K562 (cell line): Measurements from ENCODE around the gene ATP5MG. TPM values are rescaled to one million over a fixed set of nuclear protein-coding genes. Genes with fewer than 3 reads are reported as not detected.

Source experiments
- E2F5 ChIP-seq: sonication (generic); formaldehyde crosslinking; IDR thresholded peaks from 2 replicates; pipeline ENCODE4 v1.8.0; 2022; ENCODE audit warnings: mild to moderate bottlenecking, missing genetic modification reagents
- HDAC6 ChIP-seq: IDR thresholded peaks from 2 replicates; pipeline ENCODE4 v1.6.1; 2012; ENCODE audit warnings: low read depth, mild to moderate bottlenecking, control low read depth, inconsistent platforms, low read length, moderate library complexity
- HLTF ChIP-seq: fragments of 450-650 bp; IDR thresholded peaks from 2 replicates; pipeline ENCODE4 v1.6.1; 2016
- HNRNPH1 ChIP-seq: fragments of 200-400 bp; formaldehyde crosslinking; optimal IDR thresholded peaks from 2 replicates; pipeline ENCODE3; 2017; ENCODE audit warnings: low read depth, mild to moderate bottlenecking, low read length, moderate library complexity
- IRF1 ChIP-seq: sonication (generic); formaldehyde crosslinking; IDR thresholded peaks from 2 replicates; pipeline ENCODE4 v1.8.0; 2022; ENCODE audit warnings: missing genetic modification reagents, mild to moderate bottlenecking, borderline replicate concordance
- KAT8 ChIP-seq: fragments of 450-650 bp; IDR thresholded peaks from 2 replicates; pipeline ENCODE4 v1.6.1; 2016; ENCODE audit warnings: low read depth, mild to moderate bottlenecking
- LARP7 ChIP-seq: fragments of 450-650 bp; IDR thresholded peaks from 2 replicates; pipeline ENCODE4 v1.6.1; 2016
- MAZ ChIP-seq, 2 experiments: fragments of 450-650 bp in 1 of 2; sonication (generic) in 1 of 2; formaldehyde crosslinking; IDR thresholded peaks in 1 of 2; conservative IDR thresholded peaks in 1 of 2; 2 replicates each; pipeline versions ENCODE4 v1.4.0 to v1.5.0; 2020; ENCODE audit warnings: mild to moderate bottlenecking in 1 of 2, missing genetic modification reagents in 1 of 2
- MTA1 ChIP-seq: fragments of 450-650 bp; IDR thresholded peaks from 2 replicates; pipeline ENCODE4 v1.6.1; 2017; ENCODE audit warnings: borderline replicate concordance
- MYBL2 ChIP-seq, 2 experiments: fragments of 450-650 bp in 1 of 2; sonication (generic) in 1 of 2; formaldehyde crosslinking in 1 of 2; IDR thresholded peaks; 2 replicates each; pipeline versions ENCODE4 v1.6.1 to v1.8.1; 2017 to 2022; ENCODE audit warnings: borderline replicate concordance in 1 of 2, inconsistent platforms in 1 of 2, low read depth in 1 of 2, mild to moderate bottlenecking in 1 of 2, missing genetic modification reagents in 1 of 2, moderate library complexity in 1 of 2
- NR0B1 ChIP-seq: fragments of 450-650 bp; IDR thresholded peaks from one replicate; pipeline ENCODE4 v1.6.1; 2018; ENCODE audit warnings: mild to moderate bottlenecking, moderate library complexity; ENCODE audit not compliant: partially characterized antibody
- RNF2 ChIP-seq: sonication (generic); IDR thresholded peaks from 2 replicates; pipeline ENCODE4 v1.6.1; 2016
- SIN3A ChIP-seq, 2 experiments: fragments of 150-350 bp in 1 of 2; IDR thresholded peaks; 2 replicates each; pipeline ENCODE4 v1.6.1; 2011 to 2016; ENCODE audit warnings: borderline replicate concordance in 2 of 2, low read depth in 2 of 2, low read length in 2 of 2, mild to moderate bottlenecking in 2 of 2, moderate library complexity in 2 of 2; ENCODE audit not compliant: control insufficient read depth in 1 of 2
- SIRT6 ChIP-seq: IDR thresholded peaks from one replicate; pipeline ENCODE4 v1.6.1; 2012; ENCODE audit warnings: low read depth, mild to moderate bottlenecking, control low read depth, inconsistent platforms, low read length, moderate library complexity
- SMAD1 ChIP-seq: fragments of 150-350 bp; IDR thresholded peaks from 2 replicates; pipeline ENCODE4 v1.6.1; 2014; ENCODE audit warnings: low read length, low read depth; ENCODE audit not compliant: partially characterized antibody
- TAF7 ChIP-seq: fragments of 450-650 bp; IDR thresholded peaks from 2 replicates; pipeline ENCODE4 v1.6.1; 2016; ENCODE audit warnings: missing genetic modification characterization, missing compliant biosample characterization
- TARDBP ChIP-seq: fragments of 450-650 bp; IDR thresholded peaks from 2 replicates; pipeline ENCODE4 v1.6.1; 2016
- TEAD1 ChIP-seq, 2 experiments: fragments of 450-650 bp in 1 of 2; sonication (generic) in 1 of 2; formaldehyde crosslinking; IDR thresholded peaks; 2 replicates each; pipeline versions ENCODE4 v1.4.0 to v1.8.0; 2020 to 2022; ENCODE audit warnings: mild to moderate bottlenecking in 2 of 2, missing genetic modification reagents in 1 of 2
- ZC3H8 ChIP-seq: fragments of 450-650 bp; IDR thresholded peaks from 2 replicates; pipeline ENCODE4 v1.6.1; 2017
- ZFX ChIP-seq: sonication (generic); formaldehyde crosslinking; IDR thresholded peaks from 2 replicates; pipeline ENCODE4 v1.8.0; 2022; ENCODE audit warnings: mild to moderate bottlenecking, missing genetic modification reagents, moderate library complexity
- ZKSCAN1 ChIP-seq: fragments of 150-350 bp; IDR thresholded peaks from 2 replicates; pipeline ENCODE4 v1.6.1; 2016; ENCODE audit warnings: low read depth, low read length
- ZKSCAN3 ChIP-seq: fragments of 250-450 bp; sonication (Bioruptor Pico); IDR thresholded peaks from 2 replicates; pipeline ENCODE4 v1.4.0; 2020
- ZNF280B ChIP-seq: fragments of 250-450 bp; sonication (Bioruptor Pico); IDR thresholded peaks from 2 replicates; pipeline ENCODE4 v1.5.1; 2021; ENCODE audit warnings: mild to moderate bottlenecking
- ZNF444 ChIP-seq: fragments of 250-450 bp; sonication (Bioruptor Pico); IDR thresholded peaks from 2 replicates; pipeline ENCODE4 v1.4.0; 2020; ENCODE audit warnings: mild to moderate bottlenecking, moderate library complexity
- ZNF77 ChIP-seq: fragments of 250-450 bp; sonication (Bioruptor Pico); IDR thresholded peaks from 2 replicates; pipeline ENCODE4 v1.5.0; 2020
- polyA plus RNA-seq, 8 experiments: library from polyadenylated mRNA; depleted of rRNA in 4 of 8; stranded (reverse) in 5 of 8; unstranded in 3 of 8; fragments of >200 nt; fragmentation: Nextera tagmentation in 2 of 8; fragmentation: Illumina TruSeq in 1 of 8; extraction: Ambion mirVana in 2 of 8; extraction: Trizol in 1 of 8; gene quantifications; 2 replicates each; pipeline versions ENCODE4 v1.2.1 to v1.2.3, GENCODE V29; 2011 to 2014; ENCODE audit warnings: inconsistent platforms in 1 of 8, missing spikeins in 1 of 8
- total RNA-seq, 7 experiments: library from RNA; depleted of rRNA in 6 of 7; stranded (reverse); fragments of >200 nt in 6 of 7; fragmentation: Illumina TruSeq in 2 of 7; extraction: Trizol in 2 of 7; gene quantifications; 2 replicates each; pipeline versions ENCODE4 v1.2.1 to v1.2.3, GENCODE V29; 2011 to 2021; ENCODE audit warnings: low replicate concordance in 1 of 7

The ATP5MG gene
- total and polyA plus RNA-seq, 9 of the 15 experiments (the other 6 are each of a cell fraction or from before 2014, with no cell fraction given): 301 to 2,138 (median 434) TPM

- TF ChIP-seq MAZ (CRISPR knock-in tag; conservative IDR thresholded peaks at IDR 0.05 in 1 of 2, IDR thresholded peaks at IDR 0.05 in 1 of 2) (peak; percentile 38 to 66; a peak in 1 of 4 replicates), ZKSCAN3 (CRISPR knock-in tag) (no peak), HNRNPH1 (no peak), RNF2 (no peak), KAT8 (peak; percentile 62; the same call in 1 of the 2 replicates), TAF7 (peak; percentile 81), ZKSCAN1 (peak; percentile 56; the same call in 1 of the 2 replicates), MTA1 (peak; percentile 99), ZFX (CRISPR knock-in tag) (peak; percentile 31; the same call in 1 of the 2 replicates), SMAD1 (no peak), HDAC6 (no peak), LARP7 (no peak), ZNF280B (CRISPR knock-in tag) (no peak), SIN3A (IDR thresholded peaks at IDR 0.05; ENCODE audit: borderline replicate concordance in 2 of 2, control insufficient read depth in 1 of 2, low read depth in 2 of 2, low read length in 2 of 2) (peak; percentile 73; a peak in 2 of 4 replicates), ZNF444 (CRISPR knock-in tag) (no peak), ZNF77 (CRISPR knock-in tag) (no peak), HLTF (no peak), ZC3H8 (no peak), E2F5 (CRISPR knock-in tag) (no peak), NR0B1 (no peak), IRF1 (CRISPR knock-in tag) (no peak), TARDBP (no peak), MYBL2 (IDR thresholded peaks at IDR 0.05; ENCODE audit: low read depth) (no peak; the same call in 1 of the 2 replicates), MYBL2 (CRISPR knock-in tag; IDR thresholded peaks at IDR 0.05; ENCODE audit: borderline replicate concordance) (no peak), SIRT6 (no peak), TEAD1 (CRISPR knock-in tag; IDR thresholded peaks at IDR 0.05) (0 out of 4 replicates have a peak, but pooled peaks of 1 of the 2 experiments have one; percentile 63)
Measured at GRCh38 chr11:118359295-118359958, 42.0 kb upstream of the ATP5MG start, which contains the start of gene UBE4A (continued).
